Measurements from ENCODE around the gene CRB1. TPM values are rescaled to one million over a fixed set of nuclear protein-coding genes. Genes with fewer than 3 reads are reported as not detected.

Gene CRB1
- total and polyA plus RNA-seq, 4 donors: 0.03 to 0.55 (median 0.30) TPM

- DNase-seq (no peak), ATAC-seq (ENCODE audit: insufficient read depth, low FRiP score) (no peak)
- Histone ChIP-seq H3K27me3 (ENCODE audit: control insufficient read depth in 3 of 3, insufficient read depth in 3 of 3, low read length in 2 of 3) (no peaks in the 10 kb centered on the region), H3K4me3 (no peak overlapping the region), H3K27ac (ENCODE audit: low read depth in 1 of 2, low read length in 1 of 2) (no peak overlapping the region), H3K9ac (ENCODE audit: insufficient read depth in 1 of 2, low read length in 2 of 2) (no peak overlapping the region), H3K4me1 (ENCODE audit: control insufficient read depth in 5 of 5, insufficient read depth in 5 of 5, low read length in 5 of 5) (peaks cover 0 to 19% (median 0%) of the 10 kb centered on the region in 5 donors), H3K36me3 (ENCODE audit: control insufficient read depth in 4 of 4, insufficient read depth in 4 of 4, low read length in 4 of 4) (no peaks in the 10 kb centered on the region), H3K9me3 (ENCODE audit: control insufficient read depth in 4 of 4, insufficient read depth in 3 of 4, low read length in 3 of 4) (no peaks in the 10 kb centered on the region)
- 82 to 86% methylated on average over 3 of the region's 3 CpGs for WGBS, 2 donors
- no peak for TF ChIP-seq CTCF (IDR thresholded peaks at IDR 0.05; ENCODE audit: control extremely low read depth, extremely low read depth)
These were observed 197.7 kb downstream of the CRB1 start for GRCh38 chr1:197465528-197466327.

GRCh38 chr1:197466813-197467212, 198.8 kb downstream of the CRB1 start:
- no peak overlapping the region for H3K9ac ChIP-seq (ENCODE audit: insufficient read depth in 1 of 2, low read length in 2 of 2)
- H3K27ac ChIP-seq (ENCODE audit: low read depth in 1 of 2, low read length in 1 of 2): no peak overlapping the region
- DNase-seq (no peak), ATAC-seq (ENCODE audit: insufficient read depth, low FRiP score) (no peak)
- H3K27me3 ChIP-seq (ENCODE audit: control insufficient read depth in 3 of 3, insufficient read depth in 3 of 3, low read length in 2 of 3): no peaks in the 10 kb centered on the region
- H3K4me1 ChIP-seq (ENCODE audit: control insufficient read depth in 5 of 5, insufficient read depth in 5 of 5, low read length in 5 of 5): peaks cover 0 to 28% (median 0%) of the 10 kb centered on the region in 5 donors
- H3K9me3 ChIP-seq (ENCODE audit: control insufficient read depth in 4 of 4, insufficient read depth in 3 of 4, low read length in 3 of 4): no peaks in the 10 kb centered on the region
- WGBS, 2 donors: 68 to 71% methylated on average over 3 of the region's 3 CpGs
- no peak overlapping the region for H3K4me3 ChIP-seq
- no peaks in the 10 kb centered on the region for H3K36me3 ChIP-seq (ENCODE audit: control insufficient read depth in 4 of 4, insufficient read depth in 4 of 4, low read length in 4 of 4)
- no peak for TF ChIP-seq CTCF (IDR thresholded peaks at IDR 0.05; ENCODE audit: control extremely low read depth, extremely low read depth)

GRCh38 chr1:197467881-197468280, 199.8 kb downstream of the CRB1 start:
- no peaks in the 10 kb centered on the region for H3K9me3 ChIP-seq (ENCODE audit: control insufficient read depth in 4 of 4, insufficient read depth in 3 of 4, low read length in 3 of 4)
- no peak for TF ChIP-seq CTCF (IDR thresholded peaks at IDR 0.05; ENCODE audit: control extremely low read depth, extremely low read depth)
- H3K27me3 ChIP-seq (ENCODE audit: control insufficient read depth in 3 of 3, insufficient read depth in 3 of 3, low read length in 2 of 3): no peaks in the 10 kb centered on the region
- H3K27ac ChIP-seq (ENCODE audit: low read depth in 1 of 2, low read length in 1 of 2): no peak overlapping the region
- H3K4me3 ChIP-seq: no peak overlapping the region
- no peak overlapping the region for H3K9ac ChIP-seq (ENCODE audit: insufficient read depth in 1 of 2, low read length in 2 of 2)
- no peaks in the 10 kb centered on the region for H3K36me3 ChIP-seq (ENCODE audit: control insufficient read depth in 4 of 4, insufficient read depth in 4 of 4, low read length in 4 of 4)
- H3K4me1 ChIP-seq (ENCODE audit: control insufficient read depth in 5 of 5, insufficient read depth in 5 of 5, low read length in 5 of 5): peaks cover 0 to 30% (median 0%) of the 10 kb centered on the region in 5 donors
- WGBS, 2 donors: 91 to 95% methylated on average over 1 of the region's 1 CpG
- DNase-seq: no peak
- no peak for ATAC-seq (ENCODE audit: insufficient read depth, low FRiP score)

Data from lung (tissue), 12 donors.